HL-60 (cell line): ENCODE measurements around the gene PHLDB2.

Experiments
- DNase-seq, 2 experiments: peaks; one replicate each; pipeline ENCODE4 v3.0.0-alpha.2; 2010 to 2020; ENCODE audit warnings: low read depth in 1 of 2, low spot score in 1 of 2
- H3K27ac ChIP-seq: fragments of 250-450 bp; sonication (Bioruptor Pico); replicated peaks from 2 replicates; pipeline ENCODE4 v1.5.1; 2020; ENCODE audit warnings: mild to moderate bottlenecking, moderate library complexity
- H3K27me3 ChIP-seq: fragments of 250-450 bp; sonication (Bioruptor Pico); 2 replicates; pipeline ENCODE4 v1.5.1; 2021; ENCODE audit warnings: mild to moderate bottlenecking, moderate library complexity; ENCODE audit not compliant: insufficient read depth, poor library complexity, severe bottlenecking
- H3K4me3 ChIP-seq: replicated peaks from 2 replicates; pipeline ENCODE4 v1.5.1; 2011; ENCODE audit warnings: mild to moderate bottlenecking, control low read depth, low read length; ENCODE audit not compliant: insufficient read depth
- CTCF ChIP-seq: IDR thresholded peaks from one replicate; pipeline ENCODE4 v1.5.1; 2011; ENCODE audit warnings: low read length, control low read depth, inconsistent platforms; ENCODE audit not compliant: insufficient read depth
- GABPA ChIP-seq: IDR thresholded peaks from 2 replicates; pipeline ENCODE4 v1.6.1; 2012; ENCODE audit warnings: low read depth
- POLR2AphosphoS5 ChIP-seq: IDR thresholded peaks from 2 replicates; pipeline ENCODE4 v1.6.1; 2012; ENCODE audit warnings: low read depth
- REST ChIP-seq: IDR thresholded peaks from 2 replicates; pipeline ENCODE4 v1.6.1; 2012; ENCODE audit warnings: low read depth; ENCODE audit not compliant: insufficient replicate concordance
- SPI1 ChIP-seq: IDR thresholded peaks from 2 replicates; pipeline ENCODE4 v1.6.1; 2012; ENCODE audit warnings: low read depth, mild to moderate bottlenecking, borderline replicate concordance

Gene PHLDB2

DNA sequence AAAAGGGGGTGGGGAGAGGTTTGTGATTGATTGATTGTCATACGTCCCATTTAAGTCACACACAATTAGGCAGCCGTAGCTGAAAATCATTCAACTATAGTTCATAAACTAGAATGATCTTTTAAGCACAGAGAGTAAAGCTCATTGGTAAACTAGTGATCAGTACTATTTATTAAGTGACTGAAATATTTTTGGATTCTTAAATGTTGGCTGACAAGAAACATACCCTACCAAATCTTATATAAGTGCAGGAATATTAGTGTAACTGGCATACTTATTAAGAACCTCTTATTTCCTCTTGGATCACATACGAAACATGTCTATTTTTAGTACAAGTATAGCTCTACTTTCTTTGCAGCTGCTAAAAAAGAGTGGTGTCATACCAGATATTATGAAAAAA lies 111.3 kb downstream of the PHLDB2 start:
- no peaks in the 10 kb centered on the region for H3K27me3 ChIP-seq
- TF ChIP-seq POLR2AphosphoS5 (no peak), CTCF (no peak), GABPA (no peak), REST (no peak), SPI1 (no peak)
- H3K27ac ChIP-seq = no peak overlapping the region
- H3K4me3 ChIP-seq = no peak overlapping the region
- DNase-seq = no peak

GRCh38 chr3:111971533-111972130 lies 112.6 kb downstream of the PHLDB2 start:
- Histone ChIP-seq H3K27me3 (no peaks in the 10 kb centered on the region), H3K4me3 (no peak overlapping the region), H3K27ac (no peak overlapping the region)
- TF ChIP-seq REST = no peak
- TF ChIP-seq POLR2AphosphoS5 = no peak
- no peak for TF ChIP-seq CTCF
- no peak for TF ChIP-seq SPI1
- no peak for TF ChIP-seq GABPA
- DNase-seq = no peak

DNA sequence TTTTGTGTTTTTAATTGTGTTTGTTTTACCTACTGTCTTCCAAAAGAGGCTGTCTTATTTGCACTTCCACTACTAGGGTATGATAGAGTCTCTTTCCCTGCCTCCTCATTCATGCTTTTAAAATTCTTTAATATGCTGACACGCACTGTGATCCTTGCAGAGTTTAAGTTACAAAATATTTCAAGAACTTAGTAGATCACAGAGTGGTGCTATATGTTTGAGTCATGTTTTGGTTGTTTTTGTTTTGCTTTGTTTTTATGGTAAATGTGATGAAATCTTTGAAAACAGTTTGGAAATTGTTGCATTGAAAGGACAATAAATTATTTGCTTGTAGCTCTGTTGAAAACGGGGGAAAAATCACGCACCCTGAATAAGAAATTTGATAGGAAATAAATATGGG lies 113.8 kb downstream of the PHLDB2 start:
- no peaks in the 10 kb centered on the region for H3K27me3 ChIP-seq
- no peak overlapping the region for H3K27ac ChIP-seq
- no peak for DNase-seq
- TF ChIP-seq REST (no peak), CTCF (no peak), POLR2AphosphoS5 (no peak), SPI1 (no peak), GABPA (no peak)
- no peak overlapping the region for H3K4me3 ChIP-seq
